ENCODE measurements around the gene LRRC45. TPM values are rescaled to one million over a fixed set of nuclear protein-coding genes. Genes with fewer than 3 reads are reported as not detected.

LRRC45 gene
- total and polyA plus RNA-seq, 9 of the 15 experiments (the other 6 are each of a cell fraction or from before 2014, with no cell fraction given): 3.5 to 21.5 (median 11.2) TPM; not detected in 2

DNA sequence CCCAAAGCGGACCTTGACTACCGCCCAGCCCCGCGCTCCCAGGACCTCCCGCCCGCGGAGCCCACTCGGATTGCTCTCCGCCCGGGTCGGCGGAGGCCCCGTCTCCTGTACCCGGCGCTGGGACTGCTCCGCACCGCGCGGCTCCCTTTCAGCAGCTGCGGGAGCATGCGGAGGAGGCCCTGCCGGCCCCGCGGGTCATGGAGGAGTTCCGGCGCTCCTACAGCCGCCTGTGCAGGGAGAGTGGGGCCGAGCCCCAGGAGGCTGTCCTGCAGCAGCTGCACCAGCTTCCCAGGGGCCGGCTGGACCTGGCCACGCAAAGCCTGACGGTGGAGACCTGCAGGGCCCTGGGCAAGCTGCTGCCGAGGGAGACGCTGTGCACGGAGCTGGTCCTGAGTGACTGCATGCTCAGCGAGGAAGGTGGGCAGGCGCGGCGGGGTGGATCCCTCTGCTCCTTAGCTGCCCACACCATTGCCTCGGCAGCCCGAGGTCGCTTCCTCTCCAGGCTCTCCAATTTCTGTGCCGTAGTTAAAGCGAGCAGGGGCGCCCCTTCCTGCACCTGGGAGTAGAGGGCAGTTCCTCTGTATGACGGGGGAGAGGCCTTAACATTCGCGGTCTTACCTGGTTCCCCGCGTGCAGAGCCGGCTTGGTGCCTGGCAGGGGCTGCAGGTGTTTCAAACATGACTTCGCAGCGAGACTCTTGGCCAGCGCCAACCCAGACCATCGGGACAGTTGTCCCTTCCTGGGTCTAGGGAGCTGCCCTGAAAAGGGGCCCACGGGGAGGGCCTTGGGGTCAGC lies 539 bp downstream of the LRRC45 start (continued):
- TF ChIP-seq, protein P1, sequence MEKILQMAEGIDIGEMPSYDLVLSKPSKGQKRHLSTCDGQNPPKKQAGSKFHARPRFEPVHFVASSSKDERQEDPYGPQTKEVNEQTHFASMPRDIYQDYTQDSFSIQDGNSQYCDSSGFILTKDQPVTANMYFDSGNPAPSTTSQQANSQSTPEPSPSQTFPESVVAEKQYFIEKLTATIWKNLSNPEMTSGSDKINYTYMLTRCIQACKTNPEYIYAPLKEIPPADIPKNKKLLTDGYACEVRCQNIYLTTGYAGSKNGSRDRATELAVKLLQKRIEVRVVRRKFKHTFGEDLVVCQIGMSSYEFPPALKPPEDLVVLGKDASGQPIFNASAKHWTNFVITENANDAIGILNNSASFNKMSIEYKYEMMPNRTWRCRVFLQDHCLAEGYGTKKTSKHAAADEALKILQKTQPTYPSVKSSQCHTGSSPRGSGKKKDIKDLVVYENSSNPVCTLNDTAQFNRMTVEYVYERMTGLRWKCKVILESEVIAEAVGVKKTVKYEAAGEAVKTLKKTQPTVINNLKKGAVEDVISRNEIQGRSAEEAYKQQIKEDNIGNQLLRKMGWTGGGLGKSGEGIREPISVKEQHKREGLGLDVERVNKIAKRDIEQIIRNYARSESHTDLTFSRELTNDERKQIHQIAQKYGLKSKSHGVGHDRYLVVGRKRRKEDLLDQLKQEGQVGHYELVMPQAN (IDR thresholded peaks at IDR 0.05; ENCODE audit: borderline replicate concordance): peak; percentile 47; the same call in 1 of the 2 replicates
- TF ChIP-seq, protein P2, sequence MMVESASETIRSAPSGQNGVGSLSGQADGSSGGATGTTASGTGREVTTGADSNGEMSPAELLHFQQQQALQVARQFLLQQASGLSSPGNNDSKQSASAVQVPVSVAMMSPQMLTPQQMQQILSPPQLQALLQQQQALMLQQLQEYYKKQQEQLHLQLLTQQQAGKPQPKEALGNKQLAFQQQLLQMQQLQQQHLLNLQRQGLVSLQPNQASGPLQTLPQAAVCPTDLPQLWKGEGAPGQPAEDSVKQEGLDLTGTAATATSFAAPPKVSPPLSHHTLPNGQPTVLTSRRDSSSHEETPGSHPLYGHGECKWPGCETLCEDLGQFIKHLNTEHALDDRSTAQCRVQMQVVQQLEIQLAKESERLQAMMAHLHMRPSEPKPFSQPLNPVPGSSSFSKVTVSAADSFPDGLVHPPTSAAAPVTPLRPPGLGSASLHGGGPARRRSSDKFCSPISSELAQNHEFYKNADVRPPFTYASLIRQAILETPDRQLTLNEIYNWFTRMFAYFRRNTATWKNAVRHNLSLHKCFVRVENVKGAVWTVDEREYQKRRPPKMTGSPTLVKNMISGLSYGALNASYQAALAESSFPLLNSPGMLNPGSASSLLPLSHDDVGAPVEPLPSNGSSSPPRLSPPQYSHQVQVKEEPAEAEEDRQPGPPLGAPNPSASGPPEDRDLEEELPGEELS (CRISPR knock-in tag; IDR thresholded peaks at IDR 0.05; ENCODE audit: borderline replicate concordance): 0 out of 2 replicates have a peak, but pooled peaks have one; percentile 60
- TF ChIP-seq, protein P3, sequence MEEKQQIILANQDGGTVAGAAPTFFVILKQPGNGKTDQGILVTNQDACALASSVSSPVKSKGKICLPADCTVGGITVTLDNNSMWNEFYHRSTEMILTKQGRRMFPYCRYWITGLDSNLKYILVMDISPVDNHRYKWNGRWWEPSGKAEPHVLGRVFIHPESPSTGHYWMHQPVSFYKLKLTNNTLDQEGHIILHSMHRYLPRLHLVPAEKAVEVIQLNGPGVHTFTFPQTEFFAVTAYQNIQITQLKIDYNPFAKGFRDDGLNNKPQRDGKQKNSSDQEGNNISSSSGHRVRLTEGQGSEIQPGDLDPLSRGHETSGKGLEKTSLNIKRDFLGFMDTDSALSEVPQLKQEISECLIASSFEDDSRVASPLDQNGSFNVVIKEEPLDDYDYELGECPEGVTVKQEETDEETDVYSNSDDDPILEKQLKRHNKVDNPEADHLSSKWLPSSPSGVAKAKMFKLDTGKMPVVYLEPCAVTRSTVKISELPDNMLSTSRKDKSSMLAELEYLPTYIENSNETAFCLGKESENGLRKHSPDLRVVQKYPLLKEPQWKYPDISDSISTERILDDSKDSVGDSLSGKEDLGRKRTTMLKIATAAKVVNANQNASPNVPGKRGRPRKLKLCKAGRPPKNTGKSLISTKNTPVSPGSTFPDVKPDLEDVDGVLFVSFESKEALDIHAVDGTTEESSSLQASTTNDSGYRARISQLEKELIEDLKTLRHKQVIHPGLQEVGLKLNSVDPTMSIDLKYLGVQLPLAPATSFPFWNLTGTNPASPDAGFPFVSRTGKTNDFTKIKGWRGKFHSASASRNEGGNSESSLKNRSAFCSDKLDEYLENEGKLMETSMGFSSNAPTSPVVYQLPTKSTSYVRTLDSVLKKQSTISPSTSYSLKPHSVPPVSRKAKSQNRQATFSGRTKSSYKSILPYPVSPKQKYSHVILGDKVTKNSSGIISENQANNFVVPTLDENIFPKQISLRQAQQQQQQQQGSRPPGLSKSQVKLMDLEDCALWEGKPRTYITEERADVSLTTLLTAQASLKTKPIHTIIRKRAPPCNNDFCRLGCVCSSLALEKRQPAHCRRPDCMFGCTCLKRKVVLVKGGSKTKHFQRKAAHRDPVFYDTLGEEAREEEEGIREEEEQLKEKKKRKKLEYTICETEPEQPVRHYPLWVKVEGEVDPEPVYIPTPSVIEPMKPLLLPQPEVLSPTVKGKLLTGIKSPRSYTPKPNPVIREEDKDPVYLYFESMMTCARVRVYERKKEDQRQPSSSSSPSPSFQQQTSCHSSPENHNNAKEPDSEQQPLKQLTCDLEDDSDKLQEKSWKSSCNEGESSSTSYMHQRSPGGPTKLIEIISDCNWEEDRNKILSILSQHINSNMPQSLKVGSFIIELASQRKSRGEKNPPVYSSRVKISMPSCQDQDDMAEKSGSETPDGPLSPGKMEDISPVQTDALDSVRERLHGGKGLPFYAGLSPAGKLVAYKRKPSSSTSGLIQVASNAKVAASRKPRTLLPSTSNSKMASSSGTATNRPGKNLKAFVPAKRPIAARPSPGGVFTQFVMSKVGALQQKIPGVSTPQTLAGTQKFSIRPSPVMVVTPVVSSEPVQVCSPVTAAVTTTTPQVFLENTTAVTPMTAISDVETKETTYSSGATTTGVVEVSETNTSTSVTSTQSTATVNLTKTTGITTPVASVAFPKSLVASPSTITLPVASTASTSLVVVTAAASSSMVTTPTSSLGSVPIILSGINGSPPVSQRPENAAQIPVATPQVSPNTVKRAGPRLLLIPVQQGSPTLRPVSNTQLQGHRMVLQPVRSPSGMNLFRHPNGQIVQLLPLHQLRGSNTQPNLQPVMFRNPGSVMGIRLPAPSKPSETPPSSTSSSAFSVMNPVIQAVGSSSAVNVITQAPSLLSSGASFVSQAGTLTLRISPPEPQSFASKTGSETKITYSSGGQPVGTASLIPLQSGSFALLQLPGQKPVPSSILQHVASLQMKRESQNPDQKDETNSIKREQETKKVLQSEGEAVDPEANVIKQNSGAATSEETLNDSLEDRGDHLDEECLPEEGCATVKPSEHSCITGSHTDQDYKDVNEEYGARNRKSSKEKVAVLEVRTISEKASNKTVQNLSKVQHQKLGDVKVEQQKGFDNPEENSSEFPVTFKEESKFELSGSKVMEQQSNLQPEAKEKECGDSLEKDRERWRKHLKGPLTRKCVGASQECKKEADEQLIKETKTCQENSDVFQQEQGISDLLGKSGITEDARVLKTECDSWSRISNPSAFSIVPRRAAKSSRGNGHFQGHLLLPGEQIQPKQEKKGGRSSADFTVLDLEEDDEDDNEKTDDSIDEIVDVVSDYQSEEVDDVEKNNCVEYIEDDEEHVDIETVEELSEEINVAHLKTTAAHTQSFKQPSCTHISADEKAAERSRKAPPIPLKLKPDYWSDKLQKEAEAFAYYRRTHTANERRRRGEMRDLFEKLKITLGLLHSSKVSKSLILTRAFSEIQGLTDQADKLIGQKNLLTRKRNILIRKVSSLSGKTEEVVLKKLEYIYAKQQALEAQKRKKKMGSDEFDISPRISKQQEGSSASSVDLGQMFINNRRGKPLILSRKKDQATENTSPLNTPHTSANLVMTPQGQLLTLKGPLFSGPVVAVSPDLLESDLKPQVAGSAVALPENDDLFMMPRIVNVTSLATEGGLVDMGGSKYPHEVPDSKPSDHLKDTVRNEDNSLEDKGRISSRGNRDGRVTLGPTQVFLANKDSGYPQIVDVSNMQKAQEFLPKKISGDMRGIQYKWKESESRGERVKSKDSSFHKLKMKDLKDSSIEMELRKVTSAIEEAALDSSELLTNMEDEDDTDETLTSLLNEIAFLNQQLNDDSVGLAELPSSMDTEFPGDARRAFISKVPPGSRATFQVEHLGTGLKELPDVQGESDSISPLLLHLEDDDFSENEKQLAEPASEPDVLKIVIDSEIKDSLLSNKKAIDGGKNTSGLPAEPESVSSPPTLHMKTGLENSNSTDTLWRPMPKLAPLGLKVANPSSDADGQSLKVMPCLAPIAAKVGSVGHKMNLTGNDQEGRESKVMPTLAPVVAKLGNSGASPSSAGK (IDR thresholded peaks at IDR 0.05): no peak
- TF ChIP-seq THRAP3 (IDR thresholded peaks at IDR 0.05; ENCODE audit: borderline replicate concordance) (no peak), BCOR (IDR thresholded peaks at IDR 0.05) (no peak)
- TF ChIP-seq, protein P4, sequence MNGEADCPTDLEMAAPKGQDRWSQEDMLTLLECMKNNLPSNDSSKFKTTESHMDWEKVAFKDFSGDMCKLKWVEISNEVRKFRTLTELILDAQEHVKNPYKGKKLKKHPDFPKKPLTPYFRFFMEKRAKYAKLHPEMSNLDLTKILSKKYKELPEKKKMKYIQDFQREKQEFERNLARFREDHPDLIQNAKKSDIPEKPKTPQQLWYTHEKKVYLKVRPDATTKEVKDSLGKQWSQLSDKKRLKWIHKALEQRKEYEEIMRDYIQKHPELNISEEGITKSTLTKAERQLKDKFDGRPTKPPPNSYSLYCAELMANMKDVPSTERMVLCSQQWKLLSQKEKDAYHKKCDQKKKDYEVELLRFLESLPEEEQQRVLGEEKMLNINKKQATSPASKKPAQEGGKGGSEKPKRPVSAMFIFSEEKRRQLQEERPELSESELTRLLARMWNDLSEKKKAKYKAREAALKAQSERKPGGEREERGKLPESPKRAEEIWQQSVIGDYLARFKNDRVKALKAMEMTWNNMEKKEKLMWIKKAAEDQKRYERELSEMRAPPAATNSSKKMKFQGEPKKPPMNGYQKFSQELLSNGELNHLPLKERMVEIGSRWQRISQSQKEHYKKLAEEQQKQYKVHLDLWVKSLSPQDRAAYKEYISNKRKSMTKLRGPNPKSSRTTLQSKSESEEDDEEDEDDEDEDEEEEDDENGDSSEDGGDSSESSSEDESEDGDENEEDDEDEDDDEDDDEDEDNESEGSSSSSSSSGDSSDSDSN (IDR thresholded peaks at IDR 0.05; ENCODE audit: borderline replicate concordance in 1 of 2, low read depth in 2 of 2, low read length in 2 of 2): 0 out of 4 replicates have a peak, but pooled peaks of 1 of the 2 experiments have one; percentile 50
